Measurements from ENCODE around the gene MMUT.
"Not testable (repeated sequence)": the region's sequence is repeated elsewhere in the genome, so short reads cannot be mapped to it uniquely, and the experiment has no call there.

The MMUT gene

GRCh38 chr6:49462927-49463611, at the start of gene MMUT, which contains the start of gene CENPQ:
Gene MMUT (minus strand): TSS chr6:49463253. CDS start chr6:49459466, 3,787 bp downstream.
Gene CENPQ (plus strand): TSS chr6:49463370. CDS start chr6:49470177, 6,807 bp downstream.
- peak; percentile 86 for DNase-seq (ENCODE audit: low read depth)

DNA sequence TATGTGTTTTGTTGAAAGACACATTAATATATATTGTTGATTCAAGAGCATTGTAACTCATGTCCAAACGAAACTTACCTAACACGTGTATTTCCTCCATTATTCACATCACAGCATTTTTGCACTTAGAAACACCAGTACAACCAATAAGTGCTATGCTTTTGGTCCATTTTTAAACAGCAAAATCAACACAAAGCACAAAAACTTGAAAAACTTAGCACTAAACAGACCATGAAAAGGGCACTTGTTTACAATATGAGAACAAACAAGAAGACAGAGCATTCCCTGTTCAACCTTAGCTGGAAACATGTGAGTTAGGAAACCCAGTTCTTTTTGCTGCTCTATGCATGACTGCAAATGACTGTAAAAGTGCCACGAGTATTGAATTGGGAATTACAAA, 46.3 kb upstream of the MMUT start:
- DNase-seq (ENCODE audit: low read depth), result no peak

- no peak for DNase-seq (ENCODE audit: low read depth)
Observed at GRCh38 chr6:49506569-49507111, 43.6 kb upstream of the MMUT start.

- DNase-seq (ENCODE audit: low read depth), result no peak
Observed at GRCh38 chr6:49504666-49505065, 41.6 kb upstream of the MMUT start.

GRCh38 chr6:49499623-49500022, 36.6 kb upstream of the MMUT start, which contains the start of gene GLYATL3:
Gene GLYATL3 (plus strand): TSS chr6:49499923. CDS start chr6:49511991, 12,068 bp downstream.
- DNase-seq (ENCODE audit: low read depth), result no peak

DNA sequence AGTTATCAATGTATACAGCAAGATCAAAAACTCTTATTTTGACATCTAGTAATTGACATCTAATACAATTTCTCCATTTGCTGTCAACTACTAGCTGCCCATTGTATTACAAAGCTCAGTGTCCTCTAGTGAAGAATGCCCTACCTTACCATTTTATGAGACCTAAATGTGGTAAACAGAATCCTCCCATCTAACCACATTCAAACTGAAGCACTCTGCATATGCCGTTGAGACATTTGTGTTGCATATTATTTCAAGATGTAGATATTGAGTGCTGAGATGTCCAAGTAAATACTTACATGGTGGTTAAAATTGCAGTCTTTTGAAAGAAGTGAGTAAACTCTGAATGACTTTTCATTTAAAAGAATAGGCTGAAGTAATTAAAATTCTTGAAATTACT, 36.1 kb upstream of the MMUT start:
- DNase-seq (ENCODE audit: low read depth), result no peak

GRCh38 chr6:49497304-49497703, 34.3 kb upstream of the MMUT start:
- DNase-seq (ENCODE audit: low read depth), result no peak

GRCh38 chr6:49490633-49491032, 27.6 kb upstream of the MMUT start:
- no peak for DNase-seq (ENCODE audit: low read depth)

DNA sequence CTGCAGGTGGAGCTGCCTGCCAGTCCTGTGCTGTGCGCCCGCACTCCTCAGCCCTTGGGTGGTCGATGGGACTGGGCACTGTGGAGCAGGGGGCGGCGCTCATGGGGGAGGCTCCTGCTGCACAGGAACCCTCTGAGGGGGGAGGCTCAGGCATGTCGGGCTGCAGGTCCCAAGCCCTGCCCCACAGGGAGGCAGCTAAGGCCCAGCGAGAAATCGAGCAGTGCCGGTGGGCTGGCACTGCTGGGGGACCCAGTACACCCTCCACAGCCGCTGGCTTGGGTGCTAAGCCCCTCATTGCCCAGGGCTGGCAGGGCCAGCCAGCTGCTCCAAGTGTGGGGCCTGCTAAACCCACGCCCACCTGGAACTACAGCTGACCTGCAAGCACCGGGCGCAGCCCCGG, 20.3 kb upstream of the MMUT start:
- DNase-seq (ENCODE audit: low read depth), result not testable (repeated sequence)

GRCh38 chr6:49481846-49482245, 18.8 kb upstream of the MMUT start:
- DNase-seq (ENCODE audit: low read depth), result not testable (repeated sequence)

GRCh38 chr6:49479308-49479970, 16.4 kb upstream of the MMUT start:
- DNase-seq (ENCODE audit: low read depth), result no peak

- not testable (repeated sequence) for DNase-seq (ENCODE audit: low read depth)
Observed at GRCh38 chr6:49476564-49476963, 13.5 kb upstream of the MMUT start.

- DNase-seq (ENCODE audit: low read depth), result no peak
Observed at GRCh38 chr6:49468042-49468441, 5.0 kb upstream of the MMUT start.

GRCh38 chr6:49464691-49465090, 1.6 kb upstream of the MMUT start:
- DNase-seq (ENCODE audit: low read depth), result no peak

DNA sequence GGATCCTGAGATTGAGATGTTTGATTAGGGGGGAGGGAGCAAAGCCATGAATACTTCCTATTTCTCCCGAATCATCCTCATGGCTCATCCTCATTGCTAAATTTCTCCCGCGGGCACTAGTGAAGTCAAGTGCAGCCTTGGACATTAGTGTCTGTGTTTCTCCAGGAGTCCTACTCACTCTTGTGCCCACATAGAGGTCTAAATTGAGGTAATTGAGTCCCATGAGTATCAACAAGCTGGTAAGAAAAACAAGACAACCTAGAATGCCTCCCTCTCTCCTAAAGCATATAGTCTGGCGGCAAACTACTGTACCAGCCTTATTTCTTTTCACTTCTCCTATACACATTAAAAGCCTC, 537 bp upstream of the MMUT start:
- DNase-seq (ENCODE audit: low read depth), result no peak

GRCh38 chr6:49462599-49462926, 490 bp downstream of the MMUT start:
- no peak for DNase-seq (ENCODE audit: low read depth)

DNA sequence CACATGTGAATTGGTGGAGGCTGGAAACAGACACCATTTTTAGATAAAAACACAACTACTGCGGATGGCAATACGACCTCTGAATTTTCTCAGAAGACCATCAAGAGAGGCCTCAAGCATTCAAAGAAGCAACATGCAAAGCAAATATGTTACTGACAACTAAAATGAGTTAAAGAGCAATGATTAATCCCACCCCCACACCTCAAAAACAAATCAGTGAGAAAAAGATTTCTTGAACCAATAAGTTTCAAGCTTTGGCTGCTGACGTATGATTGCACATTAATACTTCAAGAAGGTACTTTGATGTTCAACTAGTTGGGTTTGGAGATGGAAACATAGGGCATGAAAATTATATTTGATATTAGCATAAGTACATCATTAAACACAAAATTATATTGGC, 982 bp downstream of the MMUT start:
- no peak for DNase-seq (ENCODE audit: low read depth)

DNA sequence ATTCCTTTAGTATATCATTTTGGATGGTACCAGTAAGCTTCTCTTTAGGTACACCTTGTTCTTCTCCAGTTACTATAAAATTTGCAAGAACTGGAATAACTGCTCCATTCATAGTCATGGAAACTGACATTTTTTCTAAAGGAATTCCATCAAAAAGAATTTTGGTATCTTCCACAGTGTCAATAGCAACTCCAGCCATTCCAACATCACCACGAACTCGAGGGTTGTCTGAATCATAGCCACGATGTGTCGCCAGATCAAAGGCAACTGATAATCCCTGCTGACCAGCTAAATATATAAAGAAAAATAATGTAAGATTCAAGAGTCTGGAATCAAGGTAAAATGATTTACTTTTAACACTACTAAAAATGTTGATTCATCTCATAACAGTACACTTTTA, 5.3 kb downstream of the MMUT start:
- no peak for DNase-seq (ENCODE audit: low read depth)

GRCh38 chr6:49454787-49455709, 8.0 kb downstream of the MMUT start:
- DNase-seq (ENCODE audit: low read depth), result no peak

GRCh38 chr6:49453221-49453620, 9.8 kb downstream of the MMUT start:
- DNase-seq (ENCODE audit: low read depth), result no peak

DNA sequence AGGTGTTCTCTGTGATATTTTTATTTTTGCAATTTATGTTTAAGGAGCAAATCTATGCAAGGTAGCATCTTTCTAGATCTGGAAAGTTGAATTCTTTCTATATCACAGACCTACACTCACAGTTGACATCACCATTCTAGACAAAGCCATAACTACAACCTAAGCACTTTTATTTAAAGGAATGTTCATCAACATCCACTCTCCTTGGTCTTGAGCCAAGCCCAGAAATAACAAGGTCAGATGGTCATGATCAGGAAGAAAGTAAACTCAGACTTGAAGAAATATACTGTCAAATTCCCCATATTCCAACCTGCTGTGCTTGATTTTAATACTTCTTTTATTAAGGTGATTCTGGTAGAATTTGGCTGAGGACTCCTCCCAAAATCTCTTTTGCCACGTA, 32.2 kb downstream of the MMUT start:
- no peak for DNase-seq (ENCODE audit: low read depth)

DNA sequence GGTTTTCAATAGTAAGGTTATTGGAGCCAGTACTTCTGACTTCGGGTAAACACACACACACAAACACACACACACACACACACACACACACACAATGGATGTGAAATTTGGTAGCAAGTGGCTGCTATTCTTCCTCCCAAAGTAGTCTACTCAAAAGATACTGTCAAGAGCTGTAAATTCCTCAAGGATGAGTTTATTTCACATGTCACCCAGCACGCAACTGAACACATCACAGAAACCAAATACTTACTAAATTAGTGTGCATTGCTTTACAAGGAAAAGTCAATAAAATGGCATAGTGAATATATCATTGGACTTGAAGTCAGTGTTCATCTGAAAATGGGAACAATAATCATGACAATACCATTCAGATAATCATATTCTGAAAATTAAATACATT, 32.9 kb downstream of the MMUT start:
- no peak for DNase-seq (ENCODE audit: low read depth)

DNA sequence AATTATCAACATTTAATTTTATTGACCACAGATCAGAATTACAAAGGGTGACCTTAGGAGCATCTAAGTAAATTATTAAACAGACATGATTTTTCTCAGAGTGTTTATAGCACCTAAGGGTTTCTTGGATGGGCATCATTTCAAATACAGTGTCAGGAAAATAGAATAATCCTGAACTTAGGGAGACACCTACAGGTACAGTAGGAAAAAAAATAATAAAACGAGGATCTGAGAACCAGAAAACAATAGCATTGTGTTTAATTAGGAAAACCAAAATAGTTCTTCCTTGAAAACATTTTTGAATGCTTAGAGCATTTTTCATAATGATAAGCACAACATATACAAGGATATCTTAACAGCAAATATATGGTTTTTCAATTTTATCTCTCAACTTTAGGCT, 39.2 kb downstream of the MMUT start:
- DNase-seq (ENCODE audit: low read depth), result no peak
